HepG2 (cell line): ENCODE data around the gene A1CF. TPM values are rescaled to one million over a fixed set of nuclear protein-coding genes. Genes with fewer than 3 reads are reported as not detected.
"Not testable (repeated sequence)": the region's sequence is repeated elsewhere in the genome, so short reads cannot be mapped to it uniquely, and the experiment has no call there.

Experiments
- ATAC-seq: fragments of 200-7000 bp; cut with Tn5 transposase; 3 replicates; pipeline ENCODE4 v1.9.1; 2020; ENCODE audit warnings: mild to moderate bottlenecking, moderate library complexity
- BruUV-seq: library from RNA; stranded (reverse); fragments of 400-500 nt; replicated peaks from 2 replicates; lab custom pipeline; 2021; lab: Mats Ljungman, UMichigan
- CTCF ChIA-PET: fragments of 300-600 bp; formaldehyde crosslinking; extraction: SDS; loops from one replicate; lab custom pipeline; 2021; ENCODE audit warnings: low total read pairs, inconsistent platforms, low intra/inter-chr PET ratio; lab: Yijun Ruan, JAX
- POLR2A ChIA-PET: fragments of 350-600 bp; sonication (Branson Sonifier 250); formaldehyde crosslinking; loops from one replicate; lab custom pipeline; 2020; ENCODE audit warnings: antibody characterized with exemption, inconsistent platforms; lab: Yijun Ruan, JAX
- DNase-seq: peaks from one replicate; pipeline ENCODE4 v3.0.0-alpha.2; 2015; ENCODE audit warnings: low spot score
- FAIRE-seq: peaks from 3 replicates; lab custom pipeline; 2011; peaks lifted over from hg19 to GRCh38; lab: Jason Lieb, UNC
- H2AFZ ChIP-seq: one replicate; pipeline ENCODE4 v1.6.1; 2011; ENCODE audit warnings: low read length, inconsistent platforms
- H3K27ac ChIP-seq: fragments of 300-600 bp; 3 replicates; pipeline ENCODE4 v1.8.0; 2011; ENCODE audit warnings: mixed run types, mild to moderate bottlenecking, mixed read lengths, low read length, inconsistent platforms; ENCODE audit not compliant: insufficient read depth; ENCODE audit errors: extremely low read length
- H3K27me3 ChIP-seq, 2 experiments: fragments of 200-600 bp in 1 of 2; 2 replicates in 1 of 2; 3 replicates in 1 of 2; pipeline versions ENCODE4 v1.6.0 to v1.8.0; 2011; ENCODE audit warnings: low read length in 2 of 2, mild to moderate bottlenecking in 2 of 2, moderate library complexity in 2 of 2, inconsistent platforms in 1 of 2; ENCODE audit not compliant: insufficient read depth in 2 of 2, control insufficient read depth in 1 of 2
- H3K36me3 ChIP-seq, 2 experiments: fragments of 200-600 bp in 1 of 2; replicated peaks in 1 of 2; 2 replicates in 1 of 2; 3 replicates in 1 of 2; pipeline versions ENCODE4 v1.5.1 to v1.8.0; 2011; ENCODE audit warnings: low read length in 2 of 2, inconsistent platforms in 1 of 2; ENCODE audit not compliant: insufficient read depth in 2 of 2, control insufficient read depth in 1 of 2
- H3K4me1 ChIP-seq: 2 replicates; pipeline ENCODE4 v1.5.1; 2012; ENCODE audit warnings: low read length, inconsistent platforms; ENCODE audit not compliant: insufficient read depth
- H3K4me2 ChIP-seq: 2 replicates; pipeline ENCODE4 v1.6.0; 2011; ENCODE audit warnings: low read depth, low read length, inconsistent platforms
- H3K4me3 ChIP-seq, 3 experiments: fragments of 200-600 bp in 1 of 3; sonication (generic), shearing (Covaris generic) in 1 of 3; replicated peaks in 1 of 3; 2 replicates each; pipeline ENCODE4 v1.5.1; 2011 to 2016; ENCODE audit warnings: low read length in 3 of 3, inconsistent platforms in 2 of 3, low read depth in 2 of 3, mild to moderate bottlenecking in 2 of 3, control low read depth in 1 of 3, mixed read lengths in 1 of 3; ENCODE audit not compliant: insufficient read depth in 1 of 3
- H3K79me2 ChIP-seq: one replicate; pipeline ENCODE4 v1.6.1; 2011; ENCODE audit warnings: low read length, inconsistent platforms; ENCODE audit not compliant: insufficient read depth
- H3K9ac ChIP-seq: 2 replicates; pipeline ENCODE4 v1.6.0; 2011; ENCODE audit warnings: mild to moderate bottlenecking, low read depth, low read length, inconsistent platforms; ENCODE audit not compliant: insufficient read depth
- H3K9me3 ChIP-seq: 2 replicates; pipeline ENCODE4 v1.5.1; 2012; ENCODE audit warnings: mild to moderate bottlenecking, low read length
- H4K20me1 ChIP-seq: 2 replicates; pipeline ENCODE4 v1.6.0; 2011; ENCODE audit warnings: inconsistent platforms, mild to moderate bottlenecking, low read length, moderate library complexity; ENCODE audit not compliant: insufficient read depth
- STAG1 ChIP-seq: sonication (generic); formaldehyde crosslinking; IDR thresholded peaks from 2 replicates; pipeline ENCODE4 v1.4.0; 2020; ENCODE audit warnings: missing genetic modification reagents
- WGBS: methylation state at CpG from one replicate; pipeline ENCODE4 v1.1.6; 2017; ENCODE audit warnings: low lambda C conversion rate; 5-methylcytosine and 5-hydroxymethylcytosine counted together
- in situ Hi-C: cut with HindIII; loops from 2 replicates; pipeline ENCODE4 v1.10.0; 2017; ENCODE audit warnings: low pct_unique_long_range_greater_than_20kb; ENCODE audit not compliant: extremely low pct_ligation_motif_present
- intact Hi-C: fragments of 100-400 bp; cut with micrococcal nuclease; formaldehyde crosslinking; loops from one replicate; pipeline ENCODE4 v1.10.0; 2022; ENCODE audit not compliant: unreplicated experiment
- polyA plus RNA-seq, 8 experiments: library from polyadenylated mRNA; depleted of rRNA in 3 of 8; stranded (reverse) in 7 of 8; unstranded in 1 of 8; fragments of >200 nt; fragmentation: Illumina TruSeq in 4 of 8; extraction: Trizol in 4 of 8; gene quantifications; 2 replicates each; pipeline versions ENCODE4 v1.2.1 to v1.2.3, GENCODE V29; 2011 to 2016; ENCODE audit warnings: low read depth in 4 of 8, missing spikeins in 1 of 8, mixed read lengths in 1 of 8; ENCODE audit not compliant: insufficient read depth in 1 of 8
- total RNA-seq, 5 experiments: library from RNA; depleted of rRNA; stranded (reverse); fragments of >200 nt; fragmentation: Illumina TruSeq; extraction: Trizol; gene quantifications; 2 replicates each; pipeline ENCODE4 v1.2.3, GENCODE V29; 2016; ENCODE audit warnings: low read depth in 1 of 5

A1CF gene
- total and polyA plus RNA-seq, 2 of the 13 experiments (the other 11 are each of a cell fraction or from before 2014, with no cell fraction given): 56.1 to 58.1 TPM

DNA sequence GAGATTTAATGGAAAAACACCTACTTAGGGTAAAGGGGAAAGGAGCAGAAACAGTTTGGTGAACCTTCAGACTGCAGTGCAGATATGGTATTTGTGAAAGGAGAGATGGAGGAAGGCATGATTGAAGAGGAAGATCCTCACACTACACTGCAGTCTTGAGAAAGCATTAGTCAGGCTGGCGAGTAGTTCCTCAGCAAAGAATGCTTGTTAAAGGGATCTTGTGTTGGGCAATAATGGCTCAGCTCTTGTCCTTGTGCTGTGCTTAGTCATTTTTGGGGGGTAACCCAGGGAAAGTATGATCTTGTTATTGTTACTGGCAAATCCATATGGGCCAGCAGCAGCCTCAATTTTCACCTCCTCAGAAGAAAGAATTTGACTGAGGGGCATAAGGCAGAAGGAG is 105.4 kb downstream of the A1CF start:
- 0% methylated on average over 1 of the region's 1 CpG for WGBS
- H2AFZ ChIP-seq, H3K9ac ChIP-seq, intact Hi-C loops, H3K4me2 ChIP-seq, BruUV-seq, DNase-seq, H3K36me3 ChIP-seq, POLR2A ChIA-PET, CTCF ChIA-PET, H3K27me3 ChIP-seq, H4K20me1 ChIP-seq, ATAC-seq, H3K27ac ChIP-seq, H3K4me1 ChIP-seq, H3K4me3 ChIP-seq, H3K79me2 ChIP-seq, FAIRE-seq, H3K9me3 ChIP-seq: not testable (repeated sequence)
- in situ Hi-C loops: loop anchor here (10.0 kb wide), 1 partner anchor 215 kb away; no protein-coding TSS in a partner anchor

DNA sequence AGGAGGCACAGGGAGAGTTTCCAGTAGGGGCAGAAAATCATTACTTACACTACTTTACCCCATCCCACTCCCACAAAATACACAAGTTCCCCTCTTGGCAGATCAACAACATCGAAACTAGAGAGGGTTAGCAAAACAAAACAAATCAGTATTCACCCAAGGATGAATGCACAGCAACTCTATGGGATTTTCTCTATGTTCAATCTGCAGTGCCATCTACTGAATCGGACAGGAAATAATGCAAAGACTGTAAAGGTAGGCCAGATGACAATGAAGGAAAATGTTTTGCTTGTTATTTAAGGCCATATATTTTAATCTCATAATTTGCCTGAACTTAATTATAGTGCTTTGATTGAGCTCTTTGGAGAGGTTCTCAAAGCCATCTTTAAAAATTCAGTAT is 110.6 kb downstream of the A1CF start:
- FAIRE-seq, DNase-seq, H3K27me3 ChIP-seq, H3K27ac ChIP-seq, intact Hi-C loops, H3K9ac ChIP-seq, H4K20me1 ChIP-seq, POLR2A ChIA-PET, H3K4me3 ChIP-seq, CTCF ChIA-PET, H3K79me2 ChIP-seq, in situ Hi-C loops, BruUV-seq, H3K9me3 ChIP-seq, H2AFZ ChIP-seq, H3K36me3 ChIP-seq, H3K4me2 ChIP-seq, H3K4me1 ChIP-seq: not testable (repeated sequence)
- WGBS: 0% methylated on average over 2 of the region's 2 CpGs
- TF ChIP-seq STAG1: peak; percentile 31; the same call in 1 of the 2 replicates
- peak; percentile 51; the same call in 2 of the 3 replicates for ATAC-seq

DNA sequence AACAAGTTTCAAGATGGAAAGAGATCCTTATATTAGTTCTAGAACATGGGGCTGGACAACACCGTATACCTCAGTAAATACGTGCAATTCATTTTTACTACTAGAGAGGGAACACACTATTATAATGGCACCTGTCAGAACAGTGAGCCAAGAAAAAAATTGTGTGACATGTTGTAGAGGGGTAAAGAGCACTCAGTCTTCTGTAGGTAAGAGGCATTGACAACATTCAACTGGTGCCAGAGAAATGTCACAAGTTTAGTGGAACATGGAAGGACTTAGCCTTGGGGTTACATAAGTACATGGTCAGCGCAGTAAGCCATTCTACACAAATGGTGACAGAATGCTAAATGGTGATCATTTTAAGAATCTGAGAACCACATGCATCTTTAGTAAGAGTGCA is 113.4 kb downstream of the A1CF start:
- H2AFZ ChIP-seq, H3K4me1 ChIP-seq, H3K27ac ChIP-seq, H3K9me3 ChIP-seq, H4K20me1 ChIP-seq, H3K27me3 ChIP-seq, POLR2A ChIA-PET, H3K4me3 ChIP-seq, intact Hi-C loops, ATAC-seq, in situ Hi-C loops, CTCF ChIA-PET, DNase-seq, FAIRE-seq, H3K79me2 ChIP-seq, H3K9ac ChIP-seq, H3K4me2 ChIP-seq, H3K36me3 ChIP-seq, BruUV-seq: not testable (repeated sequence)
- WGBS: 90% methylated on average over 2 of the region's 3 CpGs

DNA sequence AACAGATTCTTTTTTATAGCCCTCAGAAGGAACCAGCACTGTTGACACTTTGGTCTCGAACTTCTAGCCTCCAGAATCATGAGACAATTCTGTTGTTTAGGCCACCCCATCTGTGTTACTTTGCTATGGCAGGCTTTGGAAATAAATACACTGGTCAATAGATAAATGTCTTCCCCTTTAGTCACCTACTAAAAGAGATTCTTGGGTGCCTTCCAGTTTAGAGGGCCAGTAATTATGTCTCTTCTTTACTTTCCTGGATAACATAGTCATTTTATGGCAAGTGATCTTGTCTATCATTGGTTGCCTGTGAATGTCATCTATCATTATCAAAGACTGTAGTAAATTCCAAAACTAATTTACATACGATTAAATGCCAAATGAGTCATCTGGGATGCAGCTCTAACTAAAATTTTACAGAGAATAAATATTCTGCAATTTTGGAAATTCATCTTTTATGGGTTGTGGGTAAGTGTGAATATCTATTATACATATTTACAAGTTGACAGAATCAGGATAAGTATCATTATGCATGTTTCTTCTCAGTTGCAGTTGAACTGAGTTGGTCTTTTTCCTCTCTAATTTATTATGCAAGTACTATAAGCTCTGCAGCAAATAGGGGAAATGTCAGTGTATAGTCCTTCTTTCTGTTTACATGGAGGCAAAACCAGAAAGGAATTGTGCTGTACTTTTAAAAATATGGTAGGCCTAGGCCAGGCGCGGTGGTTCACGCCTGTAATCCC is 118.5 kb downstream of the A1CF start:
- H2AFZ ChIP-seq, intact Hi-C loops, CTCF ChIA-PET, H4K20me1 ChIP-seq, H3K4me3 ChIP-seq, H3K9ac ChIP-seq, H3K4me1 ChIP-seq, FAIRE-seq, H3K27me3 ChIP-seq, H3K79me2 ChIP-seq, H3K4me2 ChIP-seq, H3K27ac ChIP-seq, BruUV-seq, DNase-seq, ATAC-seq, H3K9me3 ChIP-seq, H3K36me3 ChIP-seq, in situ Hi-C loops, POLR2A ChIA-PET: not testable (repeated sequence)
- 72% methylated on average over 4 of the region's 5 CpGs for WGBS
